ENCODE measurements around the gene SMC1B.
A peak's percentile ranks its signal among the peaks of the same experiment; 100 is the strongest.

Gene SMC1B

GRCh38 chr22:45413368-45414211 is at the start of gene SMC1B, which contains the start of gene RIBC2:
TSS of gene SMC1B (minus strand) at chr22:45413599. CDS start at chr22:45413567, 32 bp downstream.
TSS of gene RIBC2 (plus strand) at chr22:45413693. CDS start at chr22:45413887, 194 bp downstream.
- DNase-seq, result peak; percentile 36
- no peak within 1 kb of the TSS for H3K27ac ChIP-seq
- H3K27me3 ChIP-seq (ENCODE audit: insufficient read depth, low read depth, severe bottlenecking), result no peaks in the 10 kb centered on the region

GRCh38 chr22:45462034-45462655 is 48.7 kb upstream of the SMC1B start:
- peak; percentile 68 for TF ChIP-seq CTCF (IDR thresholded peaks at IDR 0.05; ENCODE audit: low read depth, low read length)
- peak; percentile 31 for DNase-seq
- Histone ChIP-seq H3K4me3 (ENCODE audit: low read depth, low read length) (no peak overlapping the region), H3K36me3 (no peaks in the 10 kb centered on the region), H3K9me3 (ENCODE audit: severe bottlenecking) (no peaks in the 10 kb centered on the region), H3K27me3 (ENCODE audit: insufficient read depth, low read depth, severe bottlenecking) (no peaks in the 10 kb centered on the region), H3K27ac (no peak overlapping the region)

More at GRCh38 chr22:45413368-45414211, at the start of gene SMC1B, which contains the start of gene RIBC2:
- no peak for TF ChIP-seq CTCF (IDR thresholded peaks at IDR 0.05; ENCODE audit: low read depth, low read length)
- Histone ChIP-seq H3K36me3 (no peaks in the 10 kb centered on the region), H3K9me3 (ENCODE audit: severe bottlenecking) (peaks cover 4% of the 10 kb centered on the region), H3K4me3 (ENCODE audit: low read depth, low read length) (peak within 1 kb of the TSS; percentile 28)

- Histone ChIP-seq H3K27ac (no peak overlapping the region), H3K27me3 (ENCODE audit: insufficient read depth, low read depth, severe bottlenecking) (no peaks in the 10 kb centered on the region), H3K4me3 (ENCODE audit: low read depth, low read length) (no peak overlapping the region), H3K36me3 (no peaks in the 10 kb centered on the region), H3K9me3 (ENCODE audit: severe bottlenecking) (no peaks in the 10 kb centered on the region)
- no peak for TF ChIP-seq CTCF (IDR thresholded peaks at IDR 0.05; ENCODE audit: low read depth, low read length)
- DNase-seq, result no peak
These were observed 47.1 kb upstream of the SMC1B start for GRCh38 chr22:45460288-45461109.

GRCh38 chr22:45459235-45459634 is 45.8 kb upstream of the SMC1B start:
- no peaks in the 10 kb centered on the region for H3K27me3 ChIP-seq (ENCODE audit: insufficient read depth, low read depth, severe bottlenecking)
- no peaks in the 10 kb centered on the region for H3K36me3 ChIP-seq
- no peak overlapping the region for H3K27ac ChIP-seq

More at GRCh38 chr22:45459235-45459634, 45.8 kb upstream of the SMC1B start:
- no peaks in the 10 kb centered on the region for H3K9me3 ChIP-seq (ENCODE audit: severe bottlenecking)
- no peak for DNase-seq
- no peak for TF ChIP-seq CTCF (IDR thresholded peaks at IDR 0.05; ENCODE audit: low read depth, low read length)
- no peak overlapping the region for H3K4me3 ChIP-seq (ENCODE audit: low read depth, low read length)
